Measurements from ENCODE around the gene SMAD7.

The SMAD7 gene

DNA sequence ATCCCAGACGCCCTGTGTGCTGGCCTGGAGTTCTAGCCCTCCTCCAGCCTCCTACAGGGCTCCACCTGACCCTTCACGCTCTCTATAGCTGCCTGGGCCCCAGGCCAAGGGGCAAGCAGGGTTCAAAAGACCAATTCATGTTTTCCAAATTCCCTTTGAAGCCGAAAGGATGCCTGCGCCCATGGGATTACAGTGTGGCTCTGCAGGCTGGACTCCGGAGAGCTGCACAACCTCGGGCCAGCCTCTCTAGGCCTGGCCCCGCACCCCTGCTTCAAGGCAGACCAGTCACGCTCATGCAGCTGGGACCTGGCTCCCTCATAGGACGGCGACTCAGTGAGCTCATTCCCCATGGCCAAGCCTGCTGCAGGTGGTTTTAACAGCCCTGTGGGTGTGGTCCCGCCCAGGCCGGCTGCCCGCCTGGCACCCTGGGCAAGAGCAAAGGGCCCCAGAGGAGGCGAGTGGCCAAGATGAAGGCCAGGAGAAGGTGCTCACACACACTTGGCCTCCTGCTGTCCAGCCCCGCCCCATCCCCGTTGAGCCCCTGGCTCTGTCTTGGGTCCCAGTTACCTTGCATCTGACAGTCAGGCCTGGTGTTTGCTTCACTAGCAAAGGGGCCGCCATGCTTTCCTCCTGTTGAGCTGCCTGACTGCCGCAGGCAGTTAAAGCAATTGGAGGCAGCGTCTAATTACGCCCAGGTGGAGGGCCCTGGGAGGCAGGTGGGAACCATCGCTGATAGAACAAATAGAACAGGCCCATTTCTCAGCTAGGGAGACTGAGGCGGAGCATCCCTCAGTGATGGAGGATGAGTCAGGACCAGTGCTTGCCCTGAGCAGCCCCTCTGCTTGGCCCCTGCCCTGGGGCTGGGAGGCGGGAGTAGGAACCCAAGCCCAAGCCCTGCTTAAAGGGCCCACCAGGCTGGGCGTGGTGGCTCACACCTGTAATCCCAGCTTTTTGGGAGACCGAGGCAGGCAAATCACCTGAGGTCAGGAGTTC is 56.9 kb downstream of the SMAD7 start:
- Histone ChIP-seq H3K4me3 (ENCODE audit: low read length in 2 of 2) (no peak overlapping the region), H3K27ac (ENCODE audit: low read depth in 2 of 2, low read length in 2 of 2) (peak overlapping the region in 1 of 2 donors; percentile 44), H3K9me3 (ENCODE audit: control insufficient read depth in 2 of 2, low read length in 2 of 2) (no peaks in the 10 kb centered on the region), H3K9ac (ENCODE audit: low read depth in 1 of 2, low read length in 2 of 2) (peak overlapping the region in 1 of 2 donors; percentile 50), H3K36me3 (ENCODE audit: control insufficient read depth in 2 of 2, insufficient read depth in 2 of 2, low read length in 2 of 2) (no peaks in the 10 kb centered on the region), H3K4me1 (ENCODE audit: control insufficient read depth in 2 of 2, insufficient read depth in 2 of 2, low read length in 2 of 2) (peaks cover 3 to 9% of the 10 kb centered on the region in 2 donors), H3K27me3 (ENCODE audit: control insufficient read depth in 2 of 2, insufficient read depth in 2 of 2, low read length in 2 of 2) (no peaks in the 10 kb centered on the region)

DNA sequence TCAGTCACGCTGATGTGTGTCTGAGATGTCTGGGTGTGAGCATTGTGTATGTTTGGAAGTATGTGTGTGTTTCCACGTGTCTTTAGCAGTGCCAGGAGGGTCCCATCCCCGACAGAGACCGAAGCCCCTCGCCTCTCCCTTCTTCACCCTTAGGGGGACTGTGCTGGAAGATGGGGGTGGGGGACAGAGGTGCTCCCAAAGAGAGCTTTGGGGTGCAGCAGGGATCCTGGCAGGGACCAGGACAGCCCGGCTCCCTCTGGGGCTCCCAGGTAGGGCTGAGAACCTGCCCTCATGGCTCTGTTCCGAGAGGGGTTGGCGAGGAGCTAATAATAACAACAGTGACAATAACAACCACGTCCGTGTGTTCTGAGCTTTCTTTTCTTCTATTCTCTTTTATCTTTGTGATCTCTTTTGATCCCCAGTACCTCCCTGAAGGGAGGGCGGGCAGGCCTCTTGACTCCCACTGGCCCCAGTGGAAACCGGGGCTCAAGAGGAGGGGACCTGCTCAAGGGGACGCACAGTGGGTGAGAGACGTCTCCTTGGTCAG is 57.6 kb downstream of the SMAD7 start:
- Histone ChIP-seq H3K27me3 (ENCODE audit: control insufficient read depth in 2 of 2, insufficient read depth in 2 of 2, low read length in 2 of 2) (no peaks in the 10 kb centered on the region), H3K4me1 (ENCODE audit: control insufficient read depth in 2 of 2, insufficient read depth in 2 of 2, low read length in 2 of 2) (peaks cover 3 to 9% of the 10 kb centered on the region in 2 donors), H3K4me3 (ENCODE audit: low read length in 2 of 2) (no peak overlapping the region), H3K36me3 (ENCODE audit: control insufficient read depth in 2 of 2, insufficient read depth in 2 of 2, low read length in 2 of 2) (no peaks in the 10 kb centered on the region), H3K9ac (ENCODE audit: low read depth in 1 of 2, low read length in 2 of 2) (peak overlapping the region in 1 of 2 donors; percentile 50), H3K9me3 (ENCODE audit: control insufficient read depth in 2 of 2, low read length in 2 of 2) (no peaks in the 10 kb centered on the region), H3K27ac (ENCODE audit: low read depth in 2 of 2, low read length in 2 of 2) (peak overlapping the region in 1 of 2 donors; percentile 44)

DNA sequence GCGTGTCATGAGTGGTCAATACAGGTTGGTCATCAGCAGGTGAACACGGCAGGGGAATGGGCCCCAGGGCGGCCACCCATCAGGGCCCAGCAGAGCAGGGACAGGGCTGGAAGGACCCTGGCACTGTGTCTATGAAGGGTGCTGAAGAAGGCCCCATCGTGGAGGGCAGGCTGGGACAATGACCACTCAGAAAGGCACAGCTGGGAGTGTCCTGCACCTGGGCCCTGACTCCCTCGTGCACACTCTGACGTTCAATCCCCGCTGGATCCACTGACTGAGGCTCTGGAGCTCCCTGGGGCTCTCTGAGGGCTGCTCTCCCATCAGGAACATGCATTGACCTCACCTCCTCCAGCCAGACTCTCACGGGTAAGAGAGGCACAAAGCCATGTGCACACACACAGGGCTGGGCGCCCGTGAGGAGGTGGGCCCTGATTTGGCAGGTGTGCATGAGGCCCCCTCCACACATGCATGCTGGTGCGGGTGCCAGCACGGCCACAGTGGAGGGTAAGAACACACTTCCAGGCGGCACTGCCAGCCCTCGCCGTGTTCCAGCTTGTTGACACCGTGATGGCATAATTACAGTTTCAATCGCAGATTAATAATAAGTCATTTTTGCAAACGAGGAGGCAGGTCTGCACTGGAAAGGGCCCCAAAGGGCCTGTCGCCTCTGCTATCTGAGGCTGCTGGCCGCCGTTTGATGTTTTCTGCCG is 58.5 kb downstream of the SMAD7 start:
- Histone ChIP-seq H3K9me3 (ENCODE audit: control insufficient read depth in 2 of 2, low read length in 2 of 2) (no peaks in the 10 kb centered on the region), H3K27me3 (ENCODE audit: control insufficient read depth in 2 of 2, insufficient read depth in 2 of 2, low read length in 2 of 2) (no peaks in the 10 kb centered on the region), H3K4me3 (ENCODE audit: low read length in 2 of 2) (no peak overlapping the region), H3K27ac (ENCODE audit: low read depth in 2 of 2, low read length in 2 of 2) (no peak overlapping the region), H3K4me1 (ENCODE audit: control insufficient read depth in 2 of 2, insufficient read depth in 2 of 2, low read length in 2 of 2) (peaks cover 3 to 9% of the 10 kb centered on the region in 2 donors), H3K9ac (ENCODE audit: low read depth in 1 of 2, low read length in 2 of 2) (no peak overlapping the region), H3K36me3 (ENCODE audit: control insufficient read depth in 2 of 2, insufficient read depth in 2 of 2, low read length in 2 of 2) (no peaks in the 10 kb centered on the region)

DNA sequence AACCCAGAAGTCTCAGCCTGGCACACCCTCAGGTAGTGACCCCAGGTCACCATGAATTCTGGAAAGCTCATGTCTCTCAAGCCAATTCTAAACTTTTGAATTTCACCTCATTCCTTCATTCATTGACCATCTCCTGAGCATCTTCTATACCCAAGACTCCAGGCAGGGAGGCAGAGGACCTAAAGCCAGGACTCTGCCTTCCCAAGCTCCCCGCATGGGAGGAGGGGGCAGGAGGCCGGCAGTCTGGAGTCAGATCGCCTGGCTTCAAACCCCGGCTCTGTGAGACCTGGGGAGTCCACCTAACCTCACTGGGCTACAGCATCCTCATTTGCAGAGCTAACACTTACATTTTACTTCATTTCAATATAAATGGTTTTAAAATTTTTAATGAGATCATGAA is 59.0 kb downstream of the SMAD7 start:
- no peak overlapping the region for H3K9ac ChIP-seq (ENCODE audit: low read depth in 1 of 2, low read length in 2 of 2)

DNA sequence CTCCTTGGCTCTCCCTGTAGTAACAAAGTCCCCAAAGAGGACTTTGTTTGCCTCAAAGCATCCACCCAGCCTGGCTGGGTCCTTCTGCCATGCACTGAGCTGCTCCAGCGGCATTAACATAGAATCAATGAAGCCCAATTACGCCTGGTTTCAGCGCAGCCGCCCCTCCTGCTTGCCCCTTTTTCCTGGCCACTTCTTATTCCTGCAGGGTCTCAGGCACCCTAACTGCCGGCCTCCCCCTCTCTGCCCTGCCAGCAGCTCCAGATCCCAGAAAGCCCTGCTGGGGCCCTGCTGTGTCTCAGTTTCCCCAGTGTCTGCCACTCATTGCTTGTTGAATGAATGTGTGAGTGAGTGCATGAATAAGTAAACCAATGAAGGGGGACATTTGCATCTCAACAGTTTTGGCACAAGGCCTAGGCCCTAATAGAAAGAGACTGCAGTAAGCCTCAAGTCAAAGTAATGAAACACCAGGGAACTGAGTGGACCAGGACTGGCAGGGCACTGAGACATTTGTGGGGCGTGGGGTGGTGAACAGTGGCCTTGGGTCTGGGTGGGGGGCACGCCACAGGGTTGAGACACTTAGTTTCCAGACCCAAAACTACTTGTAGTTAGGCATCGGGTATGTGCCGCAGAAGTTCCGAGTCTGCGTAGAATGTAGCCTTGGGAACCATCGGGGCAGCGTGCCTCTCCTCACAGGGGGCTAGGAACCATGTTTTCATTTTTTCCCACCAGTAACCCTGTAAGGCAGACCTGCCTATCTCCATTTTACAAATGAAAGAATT is 60.6 kb downstream of the SMAD7 start:
- H3K36me3 ChIP-seq (ENCODE audit: control insufficient read depth in 2 of 2, insufficient read depth in 2 of 2, low read length in 2 of 2), result no peaks in the 10 kb centered on the region
- H3K27ac ChIP-seq (ENCODE audit: low read depth in 2 of 2, low read length in 2 of 2), result no peak overlapping the region
- H3K9me3 ChIP-seq (ENCODE audit: control insufficient read depth in 2 of 2, low read length in 2 of 2), result no peaks in the 10 kb centered on the region
- no peak overlapping the region for H3K9ac ChIP-seq (ENCODE audit: low read depth in 1 of 2, low read length in 2 of 2)
- H3K4me3 ChIP-seq (ENCODE audit: low read length in 2 of 2), result no peak overlapping the region
- H3K4me1 ChIP-seq (ENCODE audit: control insufficient read depth in 2 of 2, insufficient read depth in 2 of 2, low read length in 2 of 2), result peaks cover 0 to 9% of the 10 kb centered on the region in 2 donors
- no peaks in the 10 kb centered on the region for H3K27me3 ChIP-seq (ENCODE audit: control insufficient read depth in 2 of 2, insufficient read depth in 2 of 2, low read length in 2 of 2)

More for the DNA sequence above, 59.0 kb downstream of the SMAD7 start:
- Histone ChIP-seq H3K4me1 (ENCODE audit: control insufficient read depth in 2 of 2, insufficient read depth in 2 of 2, low read length in 2 of 2) (peaks cover 0 to 9% of the 10 kb centered on the region in 2 donors), H3K4me3 (ENCODE audit: low read length in 2 of 2) (no peak overlapping the region), H3K27ac (ENCODE audit: low read depth in 2 of 2, low read length in 2 of 2) (no peak overlapping the region), H3K27me3 (ENCODE audit: control insufficient read depth in 2 of 2, insufficient read depth in 2 of 2, low read length in 2 of 2) (no peaks in the 10 kb centered on the region), H3K36me3 (ENCODE audit: control insufficient read depth in 2 of 2, insufficient read depth in 2 of 2, low read length in 2 of 2) (no peaks in the 10 kb centered on the region), H3K9me3 (ENCODE audit: control insufficient read depth in 2 of 2, low read length in 2 of 2) (no peaks in the 10 kb centered on the region)

DNA sequence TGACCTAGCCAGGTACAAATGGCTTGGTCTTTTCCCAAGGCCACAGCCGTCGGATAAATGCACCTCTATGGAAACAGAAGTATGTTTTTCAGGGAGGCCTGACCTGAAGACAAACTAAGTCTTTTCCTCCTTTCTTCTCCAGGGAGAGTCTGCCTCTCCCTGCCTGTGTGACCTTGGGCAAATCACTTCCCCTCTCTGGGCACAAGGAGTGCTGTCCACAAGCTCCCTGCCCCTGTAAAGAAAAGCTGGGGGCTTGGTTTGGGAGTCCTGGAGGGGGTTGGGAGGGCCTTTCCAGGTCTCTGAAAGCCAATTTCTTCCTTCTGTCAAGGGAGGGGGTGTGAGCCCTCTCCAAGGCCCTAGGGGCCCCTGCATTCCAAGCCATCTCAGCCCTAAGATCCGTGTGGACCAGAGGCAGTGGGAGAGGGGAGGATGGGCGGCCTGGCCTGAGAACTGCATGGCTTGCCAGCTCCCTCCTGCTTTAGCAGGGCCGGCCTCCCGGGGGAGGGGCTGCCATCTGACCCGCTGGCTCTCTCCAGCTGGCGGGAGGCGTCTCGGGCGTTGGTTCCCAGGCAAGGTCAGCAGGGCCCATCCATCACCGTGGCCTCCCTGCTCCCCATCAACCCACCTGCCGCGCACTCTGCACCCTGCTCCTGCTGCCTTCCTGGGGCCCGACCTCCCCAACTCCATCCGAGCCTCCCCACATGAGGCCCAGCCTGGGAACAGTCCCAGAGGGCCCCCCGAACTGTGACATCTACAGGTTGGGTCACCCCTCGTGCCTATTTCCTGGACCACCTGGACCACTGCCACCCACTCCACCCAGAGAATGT is 61.4 kb downstream of the SMAD7 start:
- no peak overlapping the region for H3K9ac ChIP-seq (ENCODE audit: low read depth in 1 of 2, low read length in 2 of 2)
- H3K36me3 ChIP-seq (ENCODE audit: control insufficient read depth in 2 of 2, insufficient read depth in 2 of 2, low read length in 2 of 2), result no peaks in the 10 kb centered on the region
- no peak overlapping the region for H3K4me3 ChIP-seq (ENCODE audit: low read length in 2 of 2)
- no peak overlapping the region for H3K27ac ChIP-seq (ENCODE audit: low read depth in 2 of 2, low read length in 2 of 2)
- no peaks in the 10 kb centered on the region for H3K9me3 ChIP-seq (ENCODE audit: control insufficient read depth in 2 of 2, low read length in 2 of 2)
- H3K4me1 ChIP-seq (ENCODE audit: control insufficient read depth in 2 of 2, insufficient read depth in 2 of 2, low read length in 2 of 2), result peaks cover 0 to 9% of the 10 kb centered on the region in 2 donors
- no peaks in the 10 kb centered on the region for H3K27me3 ChIP-seq (ENCODE audit: control insufficient read depth in 2 of 2, insufficient read depth in 2 of 2, low read length in 2 of 2)

DNA sequence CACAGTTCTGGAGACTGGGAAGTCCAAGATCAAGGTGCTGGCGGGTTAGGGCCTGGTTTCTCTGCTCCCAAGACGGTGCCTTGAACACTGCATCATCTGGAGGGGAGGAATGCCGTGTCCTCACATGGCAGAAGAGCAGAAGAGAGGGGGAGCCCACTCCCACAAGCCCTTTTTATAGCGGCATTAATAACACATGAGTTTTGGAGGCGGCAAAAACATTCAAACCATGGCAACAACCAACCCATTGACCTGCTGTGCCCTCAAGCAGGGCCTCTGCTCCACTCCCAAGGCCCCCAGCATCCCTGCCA is 62.0 kb downstream of the SMAD7 start:
- no peak overlapping the region for H3K4me3 ChIP-seq (ENCODE audit: low read length in 2 of 2)
- H3K27me3 ChIP-seq (ENCODE audit: control insufficient read depth in 2 of 2, insufficient read depth in 2 of 2, low read length in 2 of 2), result no peaks in the 10 kb centered on the region
- peaks cover 0 to 6% of the 10 kb centered on the region in 2 donors for H3K4me1 ChIP-seq (ENCODE audit: control insufficient read depth in 2 of 2, insufficient read depth in 2 of 2, low read length in 2 of 2)
- no peak overlapping the region for H3K27ac ChIP-seq (ENCODE audit: low read depth in 2 of 2, low read length in 2 of 2)
- H3K36me3 ChIP-seq (ENCODE audit: control insufficient read depth in 2 of 2, insufficient read depth in 2 of 2, low read length in 2 of 2), result no peaks in the 10 kb centered on the region
- no peak overlapping the region for H3K9ac ChIP-seq (ENCODE audit: low read depth in 1 of 2, low read length in 2 of 2)
- H3K9me3 ChIP-seq (ENCODE audit: control insufficient read depth in 2 of 2, low read length in 2 of 2), result no peaks in the 10 kb centered on the region

DNA sequence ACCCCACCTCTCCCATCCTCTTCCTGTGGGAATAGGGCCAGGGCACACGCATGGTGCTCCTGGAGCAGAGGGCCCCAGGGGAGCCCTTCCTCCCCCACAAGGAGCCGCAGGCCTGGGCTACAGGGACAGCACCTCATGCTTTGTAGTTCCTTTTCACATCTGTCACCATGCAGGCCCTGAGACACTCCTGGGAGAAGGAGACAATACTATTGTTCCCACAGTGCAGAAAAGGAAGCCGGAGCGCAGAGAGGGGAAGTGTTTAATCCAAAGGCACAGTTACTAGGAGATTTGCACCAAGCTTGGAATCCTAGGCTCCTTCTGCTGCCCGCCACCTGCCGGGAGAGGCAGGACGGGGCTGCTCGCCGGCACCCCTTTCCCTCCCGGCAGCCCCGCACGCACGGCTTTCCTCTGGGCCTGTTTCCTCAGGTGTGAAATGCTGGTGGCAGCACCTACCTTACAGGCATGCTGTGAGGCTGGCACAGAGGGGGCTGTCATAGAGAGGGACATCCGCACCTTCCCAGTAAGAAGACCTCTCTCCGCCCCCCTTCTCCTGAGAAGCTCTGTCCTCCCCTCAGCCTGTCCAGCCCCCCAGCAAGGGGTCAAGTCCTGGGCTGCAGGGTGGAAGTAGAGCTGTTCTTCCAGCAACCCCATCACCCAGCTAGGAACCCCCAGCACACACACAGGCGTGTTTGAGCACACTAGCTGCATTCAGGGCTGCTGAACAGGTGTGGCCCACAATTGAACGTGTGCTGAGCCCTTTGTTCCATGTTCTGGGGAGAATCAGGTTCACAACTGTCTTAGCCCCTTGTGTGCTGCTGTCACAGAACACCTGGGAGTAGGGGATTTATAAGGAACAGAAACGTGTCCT is 62.6 kb downstream of the SMAD7 start:
- H3K27me3 ChIP-seq (ENCODE audit: control insufficient read depth in 2 of 2, insufficient read depth in 2 of 2, low read length in 2 of 2), result no peaks in the 10 kb centered on the region
- H3K27ac ChIP-seq (ENCODE audit: low read depth in 2 of 2, low read length in 2 of 2), result no peak overlapping the region
- no peak overlapping the region for H3K9ac ChIP-seq (ENCODE audit: low read depth in 1 of 2, low read length in 2 of 2)
- no peaks in the 10 kb centered on the region for H3K36me3 ChIP-seq (ENCODE audit: control insufficient read depth in 2 of 2, insufficient read depth in 2 of 2, low read length in 2 of 2)
- no peaks in the 10 kb centered on the region for H3K4me1 ChIP-seq (ENCODE audit: control insufficient read depth in 2 of 2, insufficient read depth in 2 of 2, low read length in 2 of 2)
- H3K4me3 ChIP-seq (ENCODE audit: low read length in 2 of 2), result no peak overlapping the region
- H3K9me3 ChIP-seq (ENCODE audit: control insufficient read depth in 2 of 2, low read length in 2 of 2), result no peaks in the 10 kb centered on the region
